C1 segment of cervical spinal cord (tissue), 14 donors: ENCODE results near the gene CHST9.
A peak's percentile ranks its signal among the peaks of the same experiment; 100 is the strongest.
"Not testable (repeated sequence)": the region's sequence is repeated elsewhere in the genome, so short reads cannot be mapped to it uniquely, and the experiment has no call there.

Source experiments
- DNase-seq, 14 donors: peaks; one replicate each; lab custom pipeline; 2025; lab: John Stamatoyannopoulos, UW

Gene CHST9

GRCh38 chr18:27005589-27005988 is 179.5 kb downstream of the CHST9 start:
- no peak for DNase-seq

- DNase-seq: no peak
These were observed 180.9 kb downstream of the CHST9 start for GRCh38 chr18:27004056-27004829.

- no peak for DNase-seq
These were observed 185.3 kb downstream of the CHST9 start for GRCh38 chr18:26999797-27000196.

- DNase-seq: no peak
These were observed 191.5 kb downstream of the CHST9 start for GRCh38 chr18:26993568-26993967.

GRCh38 chr18:26992926-26993325 is 192.2 kb downstream of the CHST9 start:
- no peak for DNase-seq

- no peak for DNase-seq
These were observed 195.3 kb downstream of the CHST9 start for GRCh38 chr18:26989842-26990241.

GRCh38 chr18:26981360-26982082 is 203.6 kb downstream of the CHST9 start:
- DNase-seq: no peak

- no peak for DNase-seq
These were observed 206.2 kb downstream of the CHST9 start for GRCh38 chr18:26978812-26979341.

- DNase-seq: no peak
These were observed 207.3 kb downstream of the CHST9 start for GRCh38 chr18:26977781-26978180.

- no peak for DNase-seq
These were observed 208.9 kb downstream of the CHST9 start for GRCh38 chr18:26976206-26976605.

- not testable (repeated sequence) for DNase-seq
These were observed 212.6 kb downstream of the CHST9 start for GRCh38 chr18:26972549-26972948.

- no peak for DNase-seq
These were observed 213.7 kb downstream of the CHST9 start for GRCh38 chr18:26971409-26971808.

GRCh38 chr18:26970637-26971036 is 214.5 kb downstream of the CHST9 start:
- DNase-seq: no peak

GRCh38 chr18:26965206-26965605 is 219.9 kb downstream of the CHST9 start:
- DNase-seq: no peak

GRCh38 chr18:26963292-26963691 is 221.8 kb downstream of the CHST9 start:
- DNase-seq: no peak

GRCh38 chr18:26961839-26962238 is 223.3 kb downstream of the CHST9 start:
- peak in 1 of 14 donors; percentile 12 for DNase-seq

GRCh38 chr18:26960911-26961310 is 224.2 kb downstream of the CHST9 start:
- no peak for DNase-seq

GRCh38 chr18:26956863-26957262 is 228.2 kb downstream of the CHST9 start:
- DNase-seq: no peak

- no peak for DNase-seq
These were observed 236.4 kb downstream of the CHST9 start for GRCh38 chr18:26948703-26949102.

GRCh38 chr18:26943906-26944305 is 241.2 kb downstream of the CHST9 start:
- no peak for DNase-seq

GRCh38 chr18:26941584-26941983 is 243.5 kb downstream of the CHST9 start:
- peak in 3 of 14 donors; percentile 4 to 20 (median 13) for DNase-seq

- DNase-seq: no peak
These were observed 244.2 kb downstream of the CHST9 start for GRCh38 chr18:26940744-26941398.
